PC-9 (cell line): ENCODE data around the gene SIRT1.

Experiments used
- EZH2 ChIP-seq: fragments of 200-600 bp; sonication (generic); IDR thresholded peaks from 2 replicates; pipeline ENCODE4 v1.8.0; 2017; ENCODE audit warnings: antibody characterized with exemption, low read depth
- TF ChIP-seq, protein P1 (sequence below): fragments of 200-600 bp; sonication (generic); conservative IDR thresholded peaks from 2 replicates; pipeline ENCODE4 v1.6.1; 2017; ENCODE audit warnings: mixed run types, antibody characterized with exemption, mild to moderate bottlenecking, moderate library complexity

DNA sequence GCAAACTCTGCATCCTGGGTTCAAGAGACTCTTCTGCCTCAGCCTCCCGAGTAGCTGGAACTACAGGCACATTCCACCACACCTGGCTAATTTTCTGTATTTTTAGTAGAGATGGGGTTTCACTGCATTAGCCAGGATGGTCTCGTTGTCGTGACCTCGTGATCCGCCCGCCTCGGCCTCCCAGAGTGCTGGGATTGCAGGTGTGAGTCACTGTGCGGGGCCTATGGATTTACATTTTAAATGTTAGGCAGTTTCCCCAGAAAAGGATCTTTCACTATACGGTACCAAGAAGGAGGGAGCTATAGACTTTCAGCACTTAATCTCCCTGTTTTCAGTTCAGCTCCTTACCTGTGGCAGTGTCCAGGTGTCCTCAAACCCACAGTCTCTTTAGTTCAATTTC is 50.8 kb downstream of the SIRT1 start:
- TF ChIP-seq, protein P1, sequence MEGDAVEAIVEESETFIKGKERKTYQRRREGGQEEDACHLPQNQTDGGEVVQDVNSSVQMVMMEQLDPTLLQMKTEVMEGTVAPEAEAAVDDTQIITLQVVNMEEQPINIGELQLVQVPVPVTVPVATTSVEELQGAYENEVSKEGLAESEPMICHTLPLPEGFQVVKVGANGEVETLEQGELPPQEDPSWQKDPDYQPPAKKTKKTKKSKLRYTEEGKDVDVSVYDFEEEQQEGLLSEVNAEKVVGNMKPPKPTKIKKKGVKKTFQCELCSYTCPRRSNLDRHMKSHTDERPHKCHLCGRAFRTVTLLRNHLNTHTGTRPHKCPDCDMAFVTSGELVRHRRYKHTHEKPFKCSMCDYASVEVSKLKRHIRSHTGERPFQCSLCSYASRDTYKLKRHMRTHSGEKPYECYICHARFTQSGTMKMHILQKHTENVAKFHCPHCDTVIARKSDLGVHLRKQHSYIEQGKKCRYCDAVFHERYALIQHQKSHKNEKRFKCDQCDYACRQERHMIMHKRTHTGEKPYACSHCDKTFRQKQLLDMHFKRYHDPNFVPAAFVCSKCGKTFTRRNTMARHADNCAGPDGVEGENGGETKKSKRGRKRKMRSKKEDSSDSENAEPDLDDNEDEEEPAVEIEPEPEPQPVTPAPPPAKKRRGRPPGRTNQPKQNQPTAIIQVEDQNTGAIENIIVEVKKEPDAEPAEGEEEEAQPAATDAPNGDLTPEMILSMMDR, result no peak
- TF ChIP-seq EZH2, result no peak
